ENCODE results near the gene NUFIP1.
"Not testable (repeated sequence)": the region's sequence is repeated elsewhere in the genome, so short reads cannot be mapped to it uniquely, and the experiment has no call there.

Gene NUFIP1

DNA sequence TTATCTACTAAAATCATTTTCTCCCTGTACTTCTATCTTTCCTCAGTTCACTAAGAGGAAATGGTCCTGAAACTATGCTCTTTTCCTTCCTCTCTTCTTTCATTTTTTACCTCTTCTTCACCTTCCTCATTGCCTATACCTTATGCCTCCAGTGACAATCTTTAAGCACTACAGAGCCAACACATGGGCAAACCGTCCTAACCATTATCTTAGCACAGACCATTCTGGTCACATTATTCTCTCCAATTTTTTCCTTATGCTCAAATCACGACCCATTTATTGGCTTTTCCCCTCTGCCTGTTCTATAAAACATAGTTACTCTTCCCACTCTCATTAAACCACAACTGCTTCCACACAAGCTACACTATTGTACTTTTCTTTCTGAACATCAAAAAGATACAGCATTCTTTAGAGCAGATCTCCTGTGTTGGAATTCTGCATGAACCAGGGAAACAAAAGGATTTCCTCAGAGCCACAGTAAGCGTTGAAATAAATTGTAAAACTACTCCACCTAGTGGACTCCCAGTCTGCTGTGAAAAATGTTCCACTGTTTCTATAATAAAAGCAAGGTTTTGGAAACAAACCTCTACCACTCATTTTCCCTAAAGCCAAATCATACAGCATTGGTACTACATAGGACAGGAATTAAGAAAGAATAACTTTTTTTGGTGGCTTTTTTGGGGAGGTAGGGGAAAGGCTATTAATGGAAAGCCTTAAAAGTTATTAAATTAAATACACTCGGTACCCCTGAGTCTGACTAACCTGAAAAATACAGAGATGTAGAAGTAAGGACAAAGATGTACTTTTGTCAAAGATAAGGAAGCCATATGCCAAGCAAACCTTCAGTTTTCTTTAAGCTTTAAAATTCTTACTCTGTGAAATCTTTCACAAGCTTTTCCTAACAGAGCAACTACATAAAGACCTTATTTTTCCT lies 19.5 kb downstream of the NUFIP1 start:
- DNase-seq = no peak

DNA sequence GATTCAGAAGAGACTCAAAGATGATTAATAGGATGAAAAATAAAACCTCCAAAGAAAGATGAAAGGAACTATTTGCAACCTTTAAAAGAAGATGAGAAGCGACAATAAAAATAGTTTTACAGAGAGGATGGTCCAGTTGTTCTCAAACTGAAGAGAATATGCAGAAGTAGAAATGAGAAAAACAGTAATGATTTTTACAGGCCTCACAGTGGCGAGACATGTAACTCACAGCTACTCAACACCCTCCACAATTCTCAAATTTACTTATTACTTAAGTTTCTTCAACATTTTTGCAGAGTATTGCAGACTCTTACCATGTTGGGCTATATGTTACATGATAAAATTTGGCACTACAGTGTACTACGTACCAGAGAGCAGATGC lies 20.8 kb downstream of the NUFIP1 start:
- DNase-seq = no peak

DNA sequence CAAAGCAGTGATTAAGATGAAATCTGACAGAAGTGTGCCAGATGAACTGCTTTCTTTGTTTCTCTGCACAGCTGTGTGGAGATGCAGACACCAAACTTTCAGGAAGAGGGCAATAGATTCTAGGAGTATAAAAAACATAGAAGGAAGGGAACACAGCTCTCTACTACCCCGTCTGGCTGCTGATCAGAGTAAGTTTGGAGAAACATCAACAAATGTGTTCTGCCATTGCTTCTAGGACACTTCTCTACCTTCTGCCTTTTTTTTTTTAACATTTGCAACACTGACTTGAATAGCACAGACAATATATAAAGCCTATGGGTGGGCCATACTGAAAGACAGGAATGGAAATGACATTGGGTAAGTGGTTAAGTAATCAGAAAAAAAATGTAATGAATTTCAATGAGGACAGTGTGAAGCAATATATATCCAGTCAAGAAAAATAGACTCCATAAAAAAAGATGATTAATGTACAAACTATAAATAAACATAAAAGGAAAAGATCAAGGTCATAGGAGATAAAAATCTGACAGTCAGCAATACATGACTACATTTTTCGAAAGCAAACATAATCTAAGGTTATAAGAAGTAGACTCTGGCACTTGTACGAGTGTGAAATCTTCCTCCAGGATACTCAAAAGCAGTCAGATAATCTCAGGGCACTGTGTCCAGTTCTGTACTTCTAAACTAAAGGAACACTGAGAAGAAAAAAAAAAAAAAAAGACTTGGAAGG lies 21.4 kb downstream of the NUFIP1 start:
- DNase-seq = no peak

DNA sequence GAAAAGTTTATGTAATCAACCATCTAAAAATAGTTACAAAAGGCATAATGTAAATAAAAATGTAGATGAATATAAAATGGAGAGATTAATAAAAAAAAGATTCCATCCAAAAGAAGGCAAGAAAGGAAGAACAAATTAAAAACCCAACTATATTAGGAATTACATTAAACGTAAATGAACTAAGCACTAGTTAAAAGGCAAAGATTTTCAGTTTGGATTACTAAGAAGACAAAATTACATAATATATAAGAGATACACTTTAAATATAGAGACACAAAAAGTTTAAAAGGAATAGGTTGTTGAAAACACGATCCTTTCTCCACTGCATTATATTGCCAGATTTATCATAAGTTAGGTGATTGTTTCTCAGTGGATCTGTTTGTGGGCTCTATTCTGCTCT lies 27.3 kb downstream of the NUFIP1 start:
- no peak for DNase-seq

DNA sequence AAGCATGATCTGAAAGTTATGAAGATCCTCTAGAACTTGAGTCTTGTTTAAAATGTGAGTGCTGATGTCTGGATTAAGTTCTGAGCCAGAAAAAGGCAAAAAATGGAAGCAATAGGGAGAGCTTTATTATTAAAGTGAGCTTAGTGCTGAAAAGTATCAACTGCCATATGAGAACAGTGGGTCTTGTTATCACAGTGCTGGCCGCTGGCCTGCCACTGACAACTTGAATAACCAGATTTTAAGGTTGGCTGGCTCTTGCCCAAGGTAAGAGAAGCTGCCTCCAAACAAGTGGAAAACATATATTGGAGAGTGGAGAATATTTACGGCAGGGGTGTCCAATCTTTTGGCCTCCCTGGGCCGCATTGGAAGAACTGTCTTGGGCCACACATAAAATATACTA lies 33.9 kb downstream of the NUFIP1 start:
- DNase-seq = no peak

DNA sequence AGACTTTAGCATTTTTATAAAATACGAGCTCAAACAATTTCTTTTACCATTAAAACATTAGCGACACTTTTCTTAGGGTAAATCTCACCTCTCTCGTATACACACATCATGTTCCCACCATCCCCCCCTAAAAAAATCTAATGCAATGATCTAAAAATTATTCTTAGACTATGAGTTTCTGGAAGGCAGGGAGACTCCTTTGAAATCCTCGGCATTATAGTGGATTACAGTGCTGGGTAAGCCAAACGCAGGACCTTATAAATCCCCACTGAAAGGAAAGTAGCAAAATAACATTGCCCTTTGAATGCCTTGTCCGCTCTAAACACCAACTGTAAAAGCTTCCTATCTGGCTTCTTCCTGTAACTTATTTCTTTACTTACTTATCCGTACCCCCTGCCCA lies 35.0 kb downstream of the NUFIP1 start:
- DNase-seq = no peak

DNA sequence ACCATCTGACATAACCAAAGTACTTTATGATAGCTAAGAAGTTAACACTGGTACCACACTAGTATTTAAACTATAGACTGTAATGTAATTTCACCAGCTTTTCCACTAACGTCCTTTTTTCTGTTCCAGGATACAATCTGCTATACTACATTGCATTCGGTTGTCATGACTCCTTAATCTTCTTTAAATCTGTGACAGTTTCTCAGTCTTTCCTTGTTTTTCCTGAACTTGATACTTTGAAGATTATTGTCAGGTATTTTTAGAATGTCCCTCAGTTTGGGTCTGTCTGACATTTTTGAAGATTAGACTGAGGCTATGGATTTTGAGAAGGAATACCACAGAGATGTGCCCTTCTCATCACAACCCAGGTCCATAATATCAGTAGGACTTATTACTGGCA lies 36.6 kb downstream of the NUFIP1 start:
- DNase-seq = no peak

DNA sequence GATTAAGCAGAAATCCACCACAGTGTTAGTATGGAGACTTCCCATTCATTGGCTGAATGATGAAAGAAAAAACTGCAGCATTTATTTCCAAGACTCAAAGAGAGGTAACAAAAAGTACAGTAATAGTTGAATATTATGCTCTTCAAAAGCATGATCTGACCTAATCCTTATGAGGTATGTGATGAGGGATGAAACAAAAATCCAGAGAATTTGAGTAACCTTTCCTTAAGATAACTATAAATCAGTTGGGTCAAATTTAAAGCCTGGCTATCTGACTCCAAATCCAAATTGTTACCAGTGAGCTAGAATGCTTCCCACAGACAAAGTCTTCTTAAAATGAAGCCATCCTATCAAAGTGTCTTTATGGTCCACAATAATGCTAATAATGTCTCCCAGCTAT lies 38.1 kb downstream of the NUFIP1 start:
- no peak for DNase-seq

DNA sequence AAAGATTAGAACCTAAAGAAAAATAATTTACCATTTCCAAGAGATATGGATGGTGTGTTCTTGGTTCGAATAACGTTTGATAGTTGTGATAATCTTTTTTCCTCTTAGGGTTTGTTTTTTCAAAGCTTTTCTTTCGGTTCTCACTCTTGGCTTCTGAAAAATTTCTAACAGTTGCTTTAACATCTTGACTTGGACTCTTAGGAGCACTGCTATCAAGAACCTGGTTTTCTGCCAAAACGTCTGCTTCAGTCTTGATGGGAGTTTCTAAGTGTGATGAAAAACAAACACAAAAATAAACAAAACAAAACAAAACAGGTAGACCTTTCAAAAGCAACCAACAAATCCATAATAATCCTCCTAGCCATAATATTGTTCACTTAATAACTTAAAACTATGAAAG lies 45.9 kb downstream of the NUFIP1 start:
- DNase-seq = not testable (repeated sequence)

DNA sequence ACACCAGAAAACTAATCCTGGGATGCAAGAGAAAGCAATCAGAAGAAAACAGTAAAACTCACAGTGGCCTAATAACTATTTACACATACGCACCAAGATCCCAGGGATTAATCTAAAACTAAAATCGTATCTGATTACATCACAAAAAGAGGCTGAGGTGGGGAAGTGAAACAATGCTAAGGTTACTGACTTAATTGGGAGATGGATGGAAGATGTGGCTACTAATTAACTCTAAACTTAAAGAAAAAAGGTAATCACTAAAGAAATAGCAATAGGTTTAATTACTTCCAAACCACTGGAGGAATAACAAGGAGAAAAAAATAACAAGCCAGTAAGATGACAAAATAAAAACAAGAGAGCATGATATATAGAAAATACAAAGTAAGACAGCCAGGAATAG lies 50.4 kb downstream of the NUFIP1 start:
- no peak for DNase-seq

DNA sequence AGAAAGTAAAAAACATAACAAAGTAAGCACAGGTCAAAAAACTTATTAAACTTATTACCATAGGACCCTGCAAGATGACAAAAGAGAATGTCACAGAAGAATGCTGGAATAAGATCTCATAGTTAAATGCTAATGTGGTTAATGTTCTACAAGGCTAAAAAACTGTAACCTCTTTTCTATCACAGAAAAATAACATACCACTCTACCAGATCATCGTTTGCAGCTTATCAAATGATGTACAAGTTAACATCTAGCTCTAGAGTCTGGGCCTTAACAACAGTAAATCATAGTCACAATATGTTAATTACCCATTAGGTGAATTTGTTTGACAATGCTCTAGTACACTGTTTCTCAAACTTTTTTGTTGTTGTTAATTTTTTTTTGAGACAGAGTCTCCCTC lies 53.0 kb downstream of the NUFIP1 start:
- DNase-seq = no peak

DNA sequence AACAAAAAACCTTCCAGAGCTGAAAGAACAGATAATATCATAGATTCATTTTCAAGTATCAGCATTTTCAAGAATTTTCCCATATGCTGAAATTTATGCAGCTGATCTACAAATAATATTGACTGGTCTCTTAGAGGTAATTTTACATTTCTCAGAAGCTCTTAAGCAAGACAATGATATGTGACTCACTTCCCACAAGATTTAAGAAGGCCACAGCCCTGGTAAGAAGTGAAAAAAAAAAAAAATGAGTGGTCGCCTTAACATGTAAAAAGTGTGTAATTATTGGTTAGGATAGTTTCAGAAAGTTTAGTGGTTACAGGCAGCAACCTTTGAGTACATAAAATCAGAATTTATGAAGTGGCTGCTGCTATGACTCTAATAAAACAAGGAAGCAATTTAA lies 54.5 kb downstream of the NUFIP1 start:
- DNase-seq = no peak

DNA sequence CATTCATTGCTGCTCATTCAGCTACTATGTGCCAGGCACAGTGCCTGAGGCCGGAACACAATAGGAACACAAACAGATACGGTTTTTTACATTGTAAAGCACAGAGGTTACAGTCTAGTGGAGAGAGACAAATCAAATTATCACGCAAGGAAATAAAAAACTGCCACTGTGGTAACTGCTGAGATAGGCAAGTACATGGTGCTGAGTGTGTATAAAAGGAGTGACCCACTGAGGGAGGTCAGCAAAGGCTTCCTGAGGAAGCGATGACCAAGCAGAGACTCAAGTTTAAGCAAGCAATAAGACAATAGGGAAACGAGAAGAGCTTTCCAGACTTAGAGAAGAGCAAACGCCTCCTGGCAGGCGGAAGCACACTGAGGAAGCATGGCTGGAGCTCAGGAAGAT lies 56.4 kb downstream of the NUFIP1 start:
- no peak for DNase-seq

DNA sequence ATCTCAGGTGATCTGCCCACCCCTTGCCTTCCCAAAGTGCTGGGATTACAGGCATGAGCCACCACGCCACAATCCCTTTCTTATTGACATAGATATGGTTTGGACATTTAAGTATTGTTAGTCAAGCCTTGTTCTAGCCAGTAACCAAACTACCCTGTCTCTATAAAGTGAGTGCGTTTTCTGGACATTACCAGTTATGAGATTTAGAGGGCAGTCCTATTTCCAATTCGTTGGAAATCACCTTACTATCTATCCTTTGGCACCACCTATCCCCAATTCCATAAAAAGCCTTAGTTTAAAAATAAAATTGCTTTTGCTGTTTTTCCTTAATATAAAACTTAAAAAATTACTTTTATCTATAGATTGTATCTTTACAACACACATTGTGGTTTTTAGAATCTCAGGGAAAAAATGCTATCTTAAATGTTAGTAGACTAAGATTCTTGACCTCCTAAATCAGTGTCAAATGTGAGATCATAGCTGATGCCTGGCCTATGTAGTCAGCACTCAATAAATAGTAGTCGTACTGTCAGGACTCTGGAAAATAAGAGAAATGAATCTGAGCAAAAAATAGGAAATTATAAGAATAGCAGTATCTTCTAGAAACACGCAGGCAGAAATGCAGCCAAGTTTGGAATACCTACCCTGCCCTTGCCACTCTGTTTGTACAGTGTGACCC lies 57.0 kb downstream of the NUFIP1 start:
- no peak for DNase-seq

DNA sequence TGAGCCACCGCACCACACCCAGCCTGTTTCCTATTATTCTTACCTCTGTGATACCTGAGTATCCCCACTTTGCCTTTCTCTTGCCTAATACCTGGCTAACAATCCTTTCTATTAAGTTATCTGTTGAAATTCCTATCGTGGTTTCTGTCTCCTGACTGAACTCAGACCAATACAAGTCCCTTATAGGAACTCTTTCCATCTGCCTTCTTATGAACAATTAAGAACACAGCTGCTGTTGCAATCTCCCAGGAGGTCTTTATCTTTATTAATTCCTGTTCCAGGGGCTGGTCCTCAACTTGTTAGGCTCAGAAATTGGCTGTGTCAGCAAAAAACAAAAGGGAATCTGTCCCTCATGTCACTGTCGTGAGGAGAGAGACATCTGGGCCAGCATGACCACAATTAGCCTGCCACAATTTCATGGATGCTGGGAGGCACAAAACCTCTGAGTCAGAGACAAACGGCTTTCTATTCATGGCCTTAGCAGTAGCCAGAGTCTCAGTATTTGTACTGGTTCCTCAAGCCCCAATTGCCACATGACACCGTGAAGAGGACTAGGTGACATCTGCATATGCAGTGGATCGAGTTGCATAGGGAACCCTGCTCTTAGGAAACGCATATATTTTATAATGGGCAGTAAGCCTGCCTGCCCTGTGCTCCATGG lies 58.2 kb downstream of the NUFIP1 start:
- no peak for DNase-seq

DNA sequence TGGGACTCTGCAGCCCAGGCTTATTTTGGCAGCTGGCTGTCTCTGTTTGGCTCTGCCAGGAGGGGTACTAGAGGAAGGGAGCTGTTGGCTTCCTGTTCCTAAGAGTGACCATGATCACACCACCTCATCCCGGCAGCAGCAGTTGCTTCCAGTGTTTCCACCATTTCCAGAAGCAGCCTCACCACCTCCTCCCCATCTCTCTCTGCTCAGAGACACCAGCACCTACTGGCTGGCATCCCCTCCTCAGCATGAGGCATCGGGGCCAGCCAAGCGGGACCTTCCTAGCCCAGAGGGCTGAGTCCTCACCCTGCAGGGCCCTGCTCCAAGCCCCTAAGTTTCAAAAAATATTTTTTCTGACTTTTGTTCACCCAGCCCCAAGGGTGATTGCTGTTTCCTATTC lies 59.0 kb downstream of the NUFIP1 start:
- no peak for DNase-seq

DNA sequence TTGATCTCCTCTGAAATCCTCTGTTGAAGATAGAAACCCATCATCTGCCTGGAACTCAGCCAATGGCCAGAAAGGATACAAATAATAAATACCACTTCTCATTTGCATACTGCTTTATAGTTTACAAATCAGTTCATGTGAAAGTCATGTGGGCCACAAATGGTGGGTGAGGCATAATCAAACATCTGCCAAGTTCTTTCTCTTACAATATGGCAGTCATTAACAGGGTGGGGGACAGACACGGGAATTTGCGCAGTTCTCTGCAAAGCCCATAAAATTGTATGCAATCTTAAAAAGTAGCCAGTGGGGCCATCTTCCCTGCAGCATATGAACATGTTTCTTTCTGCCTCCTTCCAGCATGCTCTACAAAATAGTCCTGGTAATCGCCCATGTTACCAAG lies 59.6 kb downstream of the NUFIP1 start:
- no peak for DNase-seq

DNA sequence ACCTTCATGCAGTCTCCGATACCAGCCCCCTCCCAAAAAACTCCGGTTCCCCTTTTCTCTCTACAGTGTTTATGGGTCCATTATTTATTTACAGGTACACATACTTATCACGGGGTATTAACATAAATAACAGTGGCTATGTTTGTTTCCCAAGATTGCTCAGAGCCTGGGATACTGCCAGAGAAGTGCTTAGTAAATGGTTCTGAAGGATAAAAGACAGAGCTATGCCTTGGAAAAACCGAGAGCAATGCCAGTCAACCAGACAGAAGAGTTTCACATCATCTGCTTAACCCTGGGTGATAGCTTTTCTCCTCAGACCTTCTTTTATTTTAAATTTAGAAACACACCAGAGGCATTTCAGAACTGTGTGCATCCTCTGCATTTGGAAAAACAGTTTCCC lies 61.3 kb downstream of the NUFIP1 start:
- DNase-seq = no peak

DNA sequence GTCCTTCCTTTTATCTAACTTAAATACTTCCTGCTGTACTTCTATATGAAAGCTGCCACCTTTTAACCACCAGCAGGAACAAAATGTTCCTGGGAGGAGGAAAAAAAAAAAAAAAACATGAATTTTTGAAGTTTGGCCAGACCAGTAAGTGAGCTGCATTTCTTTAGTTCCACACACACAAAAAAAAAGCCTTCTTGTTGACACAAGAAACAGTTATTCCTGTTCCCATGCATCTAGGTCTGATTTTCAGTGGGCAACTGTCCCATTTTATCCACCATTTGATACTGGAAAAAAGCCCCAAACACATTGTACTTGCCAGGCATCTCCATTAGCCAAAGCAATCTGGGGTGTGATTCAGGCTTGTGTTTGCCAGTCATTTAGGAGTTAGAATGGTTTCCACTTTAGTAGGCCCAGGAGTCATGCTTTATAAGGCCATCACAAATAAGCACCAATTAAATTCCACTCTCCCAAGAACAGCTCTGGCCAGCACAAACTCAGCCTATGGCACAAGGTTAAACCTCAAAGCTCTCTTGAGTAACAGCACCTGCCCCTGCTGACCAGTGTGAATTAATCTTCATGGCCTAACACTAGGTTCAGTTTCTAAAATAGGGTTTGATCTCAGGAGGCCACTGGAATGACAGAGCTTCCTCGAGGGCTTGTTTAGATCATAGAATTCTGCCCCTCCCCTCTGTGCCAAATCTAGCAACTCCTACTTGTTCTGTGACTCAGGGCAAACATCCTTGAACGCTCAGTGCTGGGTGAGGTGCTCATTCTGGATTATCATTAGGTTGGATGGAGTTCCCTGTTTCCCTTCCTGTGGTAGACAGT lies 67.1 kb downstream of the NUFIP1 start:
- no peak for DNase-seq

DNA sequence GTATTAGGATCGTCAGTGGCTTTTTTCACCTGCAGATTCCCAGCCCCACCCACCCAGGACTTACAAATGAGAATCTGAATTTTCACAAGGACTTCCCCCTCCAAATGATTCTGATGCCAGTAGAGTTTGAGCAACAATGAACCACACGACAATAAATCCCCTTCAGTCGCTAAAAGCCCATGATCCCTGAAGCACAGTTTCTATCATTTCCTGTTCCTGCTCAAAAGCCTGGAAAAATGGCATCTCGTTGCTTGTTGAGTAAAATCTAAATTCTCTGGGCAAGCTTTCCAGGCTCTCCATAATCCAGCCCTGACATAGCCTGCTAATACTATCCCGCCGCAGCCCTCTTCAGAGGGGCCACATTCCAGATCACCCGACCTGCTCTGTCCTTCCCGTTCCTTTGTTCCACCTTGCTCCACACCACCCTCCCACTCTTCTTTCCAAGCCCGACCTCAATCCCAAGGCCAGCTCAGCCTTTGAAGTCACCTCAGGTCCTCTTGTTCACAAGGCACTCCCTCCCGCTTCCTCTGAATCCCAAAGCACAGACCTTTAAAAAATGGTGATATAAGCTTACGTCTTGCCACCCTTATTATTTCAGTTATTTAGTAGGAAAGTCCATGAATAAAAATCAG lies 67.9 kb downstream of the NUFIP1 start:
- no peak for DNase-seq

DNA sequence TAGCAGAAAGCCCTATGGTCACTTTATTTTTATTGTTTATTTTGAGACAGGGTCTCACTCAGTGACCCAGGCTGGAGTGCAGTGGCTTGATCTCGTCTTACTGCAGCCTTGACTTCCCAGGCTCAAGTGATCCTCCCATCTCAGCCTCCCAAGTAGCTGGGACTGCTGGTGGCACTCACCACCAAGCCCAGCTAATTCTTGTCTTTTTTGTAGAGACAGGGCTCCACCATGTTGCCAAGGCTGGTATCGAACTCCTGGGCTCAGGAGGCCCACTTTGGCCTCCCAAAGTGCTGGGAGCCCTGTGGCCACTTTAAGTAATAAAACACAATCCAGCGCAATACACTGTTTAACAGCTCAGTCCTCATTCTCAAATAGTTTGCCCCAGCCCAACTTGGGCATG lies 69.3 kb downstream of the NUFIP1 start:
- no peak for DNase-seq

Data from activated CD4-positive, CD25-positive, alpha-beta regulatory T cell treated with anti-CD3 and anti-CD28 coated beads, Interleukin-2, amount 50 U/mL, for 72 hours (primary cell).